GM13976 (cell line): ENCODE data around the gene ZNF407.

ENCODE experiments used
- DNase-seq: peaks from one replicate; pipeline ENCODE4 v3.0.0; 2012; ENCODE audit warnings: low spot score
- in situ Hi-C: fragments of 300-500 bp; cut with MboI; formaldehyde crosslinking; loops from one replicate; pipeline ENCODE4 v1.12.0; 2022; ENCODE audit warnings: low sequenced_read_pairs, mixed read lengths, inconsistent platforms; ENCODE audit not compliant: unreplicated experiment
- TF ChIP-seq, protein P1 (sequence below): IDR thresholded peaks from 2 replicates; pipeline ENCODE4 v1.5.1; 2012; ENCODE audit warnings: borderline replicate concordance, mild to moderate bottlenecking; ENCODE audit not compliant: insufficient read depth; ENCODE audit errors: extremely low read depth, missing control alignments, control extremely low read depth

ZNF407 gene

DNA sequence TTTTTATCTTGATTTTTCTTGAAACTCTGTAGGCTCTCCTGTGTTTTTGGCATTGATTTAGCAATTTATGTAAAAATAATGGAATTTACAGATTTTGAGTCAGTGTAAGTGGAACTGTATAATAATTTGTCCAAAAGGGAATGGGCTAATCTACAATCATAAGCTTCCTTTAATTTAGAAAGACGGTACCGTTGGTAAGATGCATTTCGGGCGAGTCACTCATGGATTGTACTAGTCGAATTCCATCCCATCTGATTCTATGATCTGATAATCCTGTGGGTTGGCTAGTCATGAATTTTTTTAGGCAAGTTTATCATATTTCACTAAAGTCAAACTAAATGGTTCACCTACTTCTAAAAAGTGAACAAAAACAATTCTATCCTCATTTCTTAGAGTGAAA is 133.4 kb downstream of the ZNF407 start:
- TF ChIP-seq, protein P1, sequence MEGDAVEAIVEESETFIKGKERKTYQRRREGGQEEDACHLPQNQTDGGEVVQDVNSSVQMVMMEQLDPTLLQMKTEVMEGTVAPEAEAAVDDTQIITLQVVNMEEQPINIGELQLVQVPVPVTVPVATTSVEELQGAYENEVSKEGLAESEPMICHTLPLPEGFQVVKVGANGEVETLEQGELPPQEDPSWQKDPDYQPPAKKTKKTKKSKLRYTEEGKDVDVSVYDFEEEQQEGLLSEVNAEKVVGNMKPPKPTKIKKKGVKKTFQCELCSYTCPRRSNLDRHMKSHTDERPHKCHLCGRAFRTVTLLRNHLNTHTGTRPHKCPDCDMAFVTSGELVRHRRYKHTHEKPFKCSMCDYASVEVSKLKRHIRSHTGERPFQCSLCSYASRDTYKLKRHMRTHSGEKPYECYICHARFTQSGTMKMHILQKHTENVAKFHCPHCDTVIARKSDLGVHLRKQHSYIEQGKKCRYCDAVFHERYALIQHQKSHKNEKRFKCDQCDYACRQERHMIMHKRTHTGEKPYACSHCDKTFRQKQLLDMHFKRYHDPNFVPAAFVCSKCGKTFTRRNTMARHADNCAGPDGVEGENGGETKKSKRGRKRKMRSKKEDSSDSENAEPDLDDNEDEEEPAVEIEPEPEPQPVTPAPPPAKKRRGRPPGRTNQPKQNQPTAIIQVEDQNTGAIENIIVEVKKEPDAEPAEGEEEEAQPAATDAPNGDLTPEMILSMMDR = no peak
- in situ Hi-C loops = no loop called here
- DNase-seq = no peak

DNA sequence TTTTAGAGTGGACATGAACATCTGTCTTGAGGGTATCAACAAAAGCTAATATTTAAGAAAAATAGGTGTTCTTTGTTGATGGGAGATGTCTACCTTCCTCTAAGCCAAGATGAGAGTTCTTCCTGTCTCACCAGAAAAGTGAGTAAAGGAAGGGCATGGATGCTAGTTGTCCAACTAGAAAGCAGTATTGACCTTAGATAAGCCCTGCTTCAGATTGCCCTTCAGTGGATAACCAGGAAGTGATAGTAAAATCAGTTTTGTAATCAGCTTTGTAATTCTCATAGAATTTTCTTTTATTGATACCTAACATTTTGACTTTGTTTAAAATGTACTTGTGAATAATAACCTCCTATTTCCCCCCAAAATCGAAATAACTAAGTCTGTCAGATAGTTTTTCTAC is 134.7 kb downstream of the ZNF407 start:
- DNase-seq = no peak
- in situ Hi-C loops = no loop called here
- TF ChIP-seq, protein P1 = no peak

DNA sequence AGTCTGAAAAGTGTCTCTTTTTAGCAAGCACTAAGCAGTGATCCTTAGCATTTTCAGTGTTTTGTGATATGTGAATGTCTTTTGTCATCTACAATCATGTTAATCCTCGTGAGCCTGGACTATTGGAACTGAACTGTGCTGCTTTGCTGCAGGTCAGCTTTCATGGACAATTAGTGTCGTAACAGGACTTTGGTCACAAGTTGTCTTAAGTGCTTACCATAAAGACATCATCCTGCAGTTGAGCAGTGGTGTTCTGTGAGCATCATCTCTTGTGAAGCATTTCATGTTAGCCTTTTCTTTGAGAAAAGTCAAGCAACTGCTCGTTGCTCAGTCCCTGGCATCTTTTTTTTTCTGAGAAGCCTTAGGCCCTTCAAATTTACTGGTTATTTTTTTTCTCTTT is 135.9 kb downstream of the ZNF407 start:
- no peak for DNase-seq
- TF ChIP-seq, protein P1 = no peak
- in situ Hi-C loops = no loop called here

DNA sequence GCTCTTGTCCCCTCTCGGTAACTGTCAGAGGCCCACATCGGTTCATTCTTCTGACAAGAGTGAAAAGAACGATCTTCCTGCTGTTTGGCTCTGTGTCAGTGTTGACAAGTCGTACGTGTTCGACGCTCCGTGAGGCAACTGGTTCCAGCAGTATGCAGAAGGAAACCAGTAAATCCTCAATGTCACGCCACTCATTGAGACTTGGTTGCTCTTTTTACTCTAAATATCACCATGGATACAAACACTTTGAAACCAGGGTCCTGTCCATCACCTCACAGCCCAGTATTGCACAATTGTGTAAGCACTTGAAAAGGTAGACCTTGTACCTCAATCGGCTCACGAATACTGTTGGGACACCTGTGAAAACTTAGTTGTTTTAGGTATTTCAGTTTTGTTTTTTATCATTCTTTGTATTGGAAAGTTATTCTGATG is 136.4 kb downstream of the ZNF407 start:
- in situ Hi-C loops = no loop called here
- no peak for DNase-seq
- TF ChIP-seq, protein P1 = no peak

DNA sequence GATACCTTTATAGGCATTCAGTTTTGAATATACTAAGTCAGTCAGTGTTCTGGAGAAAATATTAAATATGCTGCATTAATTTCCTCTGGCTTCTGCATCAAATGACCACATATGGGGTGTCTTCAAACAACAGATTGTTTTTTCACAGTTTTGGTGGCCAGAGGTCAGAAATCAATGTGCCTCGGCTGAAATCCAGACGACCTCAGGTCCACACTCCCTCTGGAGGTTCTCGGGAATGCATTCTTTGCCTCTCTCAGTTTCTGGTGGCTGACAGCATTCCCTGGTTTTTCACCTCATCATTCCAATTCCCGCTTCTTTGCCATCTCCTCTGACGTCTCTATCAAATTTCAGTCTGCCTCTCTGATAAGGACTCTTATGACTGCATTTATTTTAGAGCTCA is 142.3 kb downstream of the ZNF407 start:
- DNase-seq = no peak
- in situ Hi-C loops = no loop called here
- TF ChIP-seq, protein P1 = no peak

DNA sequence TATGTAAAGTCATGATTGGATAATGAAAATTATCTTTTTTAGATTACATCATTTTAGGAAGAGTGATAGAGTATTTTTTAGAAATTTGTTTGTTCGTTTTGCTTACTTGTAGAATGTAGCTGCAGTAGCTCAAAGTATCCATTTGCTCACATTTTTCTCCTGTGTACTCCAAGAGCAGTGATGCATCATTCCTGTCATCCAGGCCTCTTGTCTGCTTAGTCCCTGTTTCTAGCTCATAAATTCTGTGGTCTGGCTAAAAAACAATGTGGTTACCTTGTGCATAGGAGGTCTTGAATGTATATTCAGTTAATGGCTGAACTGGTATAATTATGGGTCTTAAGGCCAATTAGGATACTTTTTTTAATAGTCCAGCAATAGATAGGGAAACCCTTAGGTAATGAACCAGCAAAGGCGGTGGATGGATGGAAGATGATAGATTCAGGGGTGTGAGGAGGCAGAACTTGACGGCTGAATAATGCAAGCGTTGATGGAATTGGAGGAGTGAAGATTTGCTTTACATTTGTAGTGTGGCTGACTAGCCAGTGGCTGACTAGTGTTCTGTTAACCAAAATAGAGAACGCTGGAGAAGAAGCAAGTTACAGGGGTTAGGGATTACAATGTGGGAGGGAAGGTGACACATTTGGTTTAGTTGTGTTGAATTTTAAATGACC is 145.0 kb downstream of the ZNF407 start:
- TF ChIP-seq, protein P1 = no peak
- in situ Hi-C loops = no loop called here
- no peak for DNase-seq
